ENCODE data around the gene ZNF222. TPM values are rescaled to one million over a fixed set of nuclear protein-coding genes. Genes with fewer than 3 reads are reported as not detected.

ZNF222 gene
- total RNA-seq, 1 donor, result 7.6 TPM

DNA sequence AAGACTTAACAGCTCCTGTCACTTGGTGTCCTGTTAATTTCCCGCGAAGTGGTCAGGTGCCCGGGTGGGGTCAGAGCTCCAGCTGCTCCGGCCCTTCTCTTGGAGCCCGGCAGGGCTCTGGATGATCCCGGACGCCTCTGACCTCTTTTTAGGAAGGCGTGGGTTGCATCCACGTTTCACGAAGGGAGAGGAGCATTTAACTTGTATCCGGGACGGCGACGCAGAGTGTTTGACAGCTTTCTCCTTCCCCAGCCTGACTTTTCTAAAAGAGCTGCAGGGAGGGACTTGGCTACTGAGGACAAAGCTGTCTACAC is 40.5 kb upstream of the ZNF222 start:
- Histone ChIP-seq H3K9me3 (ENCODE audit: low read depth, low read length) (no peaks in the 10 kb centered on the region), H3K27me3 (ENCODE audit: insufficient read depth, low read length) (no peaks in the 10 kb centered on the region), H3K4me2 (ENCODE audit: insufficient read depth, low read length) (peak overlapping the region; percentile 75), H3K36me3 (ENCODE audit: insufficient read depth, low read length) (peaks cover 5% of the 10 kb centered on the region), H4K20me1 (ENCODE audit: insufficient read depth, low read length) (no peaks in the 10 kb centered on the region), H2AFZ (ENCODE audit: low read length) (peak overlapping the region; percentile 98), H3K27ac (ENCODE audit: low read depth, low read length) (peak overlapping the region; percentile 61), H3K79me2 (ENCODE audit: insufficient read depth, low read length) (peaks cover 33% of the 10 kb centered on the region), H3K4me1 (ENCODE audit: insufficient read depth, low read length) (peaks cover 5% of the 10 kb centered on the region), H3K4me3 (ENCODE audit: insufficient read depth, low read length) (peak overlapping the region; percentile 80)
- TF ChIP-seq, protein P1, sequence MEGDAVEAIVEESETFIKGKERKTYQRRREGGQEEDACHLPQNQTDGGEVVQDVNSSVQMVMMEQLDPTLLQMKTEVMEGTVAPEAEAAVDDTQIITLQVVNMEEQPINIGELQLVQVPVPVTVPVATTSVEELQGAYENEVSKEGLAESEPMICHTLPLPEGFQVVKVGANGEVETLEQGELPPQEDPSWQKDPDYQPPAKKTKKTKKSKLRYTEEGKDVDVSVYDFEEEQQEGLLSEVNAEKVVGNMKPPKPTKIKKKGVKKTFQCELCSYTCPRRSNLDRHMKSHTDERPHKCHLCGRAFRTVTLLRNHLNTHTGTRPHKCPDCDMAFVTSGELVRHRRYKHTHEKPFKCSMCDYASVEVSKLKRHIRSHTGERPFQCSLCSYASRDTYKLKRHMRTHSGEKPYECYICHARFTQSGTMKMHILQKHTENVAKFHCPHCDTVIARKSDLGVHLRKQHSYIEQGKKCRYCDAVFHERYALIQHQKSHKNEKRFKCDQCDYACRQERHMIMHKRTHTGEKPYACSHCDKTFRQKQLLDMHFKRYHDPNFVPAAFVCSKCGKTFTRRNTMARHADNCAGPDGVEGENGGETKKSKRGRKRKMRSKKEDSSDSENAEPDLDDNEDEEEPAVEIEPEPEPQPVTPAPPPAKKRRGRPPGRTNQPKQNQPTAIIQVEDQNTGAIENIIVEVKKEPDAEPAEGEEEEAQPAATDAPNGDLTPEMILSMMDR (IDR thresholded peaks at IDR 0.05; ENCODE audit: extremely low read depth, low read depth, low read length), result no peak
- DNase-seq (ENCODE audit: insufficient read length, low spot score, missing footprints), result peak; percentile 60

DNA sequence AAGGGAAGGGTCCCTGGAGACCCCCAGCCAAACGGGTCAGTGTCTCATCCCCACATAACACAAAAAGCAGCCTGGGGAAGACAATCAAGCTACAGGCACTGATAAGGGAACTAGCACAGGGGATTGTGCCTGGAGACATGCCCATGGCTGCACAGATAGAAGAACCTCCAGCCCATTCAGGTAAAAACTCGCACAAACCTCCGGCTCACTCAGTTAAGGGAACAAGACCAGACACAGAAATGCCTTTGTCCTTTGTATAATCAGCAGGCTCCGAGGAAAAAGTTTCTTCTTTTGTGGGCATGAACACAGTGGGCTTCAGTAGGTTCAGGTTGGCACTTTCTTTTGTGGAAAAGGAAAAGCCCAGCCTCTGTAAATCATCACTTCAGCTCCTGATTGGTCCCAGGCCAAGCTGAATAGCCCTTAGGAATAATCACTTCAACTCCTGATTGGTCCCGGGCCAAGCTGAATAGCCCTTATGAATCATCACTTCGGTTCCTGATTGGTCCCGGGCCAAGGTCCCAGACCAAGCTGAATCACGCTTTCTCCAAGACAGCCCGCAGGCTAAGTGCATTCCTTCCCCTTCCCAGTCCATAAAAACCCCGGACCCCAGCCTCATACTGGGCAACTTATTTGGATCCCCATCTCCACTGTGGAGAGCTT is 27.4 kb upstream of the ZNF222 start:
- Histone ChIP-seq H3K36me3 (ENCODE audit: insufficient read depth, low read length) (peaks cover 25% of the 10 kb centered on the region), H2AFZ (ENCODE audit: low read length) (no peak overlapping the region), H3K4me1 (ENCODE audit: insufficient read depth, low read length) (peaks cover 4% of the 10 kb centered on the region), H3K9me3 (ENCODE audit: low read depth, low read length) (no peaks in the 10 kb centered on the region), H3K4me3 (ENCODE audit: insufficient read depth, low read length) (no peak overlapping the region), H4K20me1 (ENCODE audit: insufficient read depth, low read length) (no peaks in the 10 kb centered on the region), H3K79me2 (ENCODE audit: insufficient read depth, low read length) (no peaks in the 10 kb centered on the region), H3K4me2 (ENCODE audit: insufficient read depth, low read length) (no peak overlapping the region), H3K27ac (ENCODE audit: low read depth, low read length) (no peak overlapping the region), H3K27me3 (ENCODE audit: insufficient read depth, low read length) (no peaks in the 10 kb centered on the region)
- TF ChIP-seq, protein P1 (IDR thresholded peaks at IDR 0.05; ENCODE audit: extremely low read depth, low read depth, low read length), result no peak
- no peak for DNase-seq (ENCODE audit: insufficient read length, low spot score, missing footprints)

DNA sequence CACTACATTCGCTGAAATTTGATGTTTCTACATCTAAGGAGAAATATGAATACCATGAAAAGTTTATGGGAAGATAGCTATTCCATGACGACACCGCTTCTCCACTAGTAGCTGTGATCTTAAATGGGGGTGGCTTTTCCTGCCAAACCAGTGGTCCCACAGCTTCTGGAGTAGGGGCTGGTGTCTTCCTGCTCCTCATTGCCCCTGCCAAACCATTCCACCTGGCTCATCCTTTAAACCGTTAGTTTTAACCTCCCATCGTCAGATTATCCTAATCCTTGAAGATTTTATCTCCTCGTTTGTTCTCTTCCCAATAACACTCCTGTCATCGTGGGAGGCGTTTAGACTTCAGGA is 23.0 kb upstream of the ZNF222 start:
- peaks cover 12% of the 10 kb centered on the region for H3K4me1 ChIP-seq (ENCODE audit: insufficient read depth, low read length)
- no peaks in the 10 kb centered on the region for H4K20me1 ChIP-seq (ENCODE audit: insufficient read depth, low read length)
- peak overlapping the region; percentile 84 for H3K27ac ChIP-seq (ENCODE audit: low read depth, low read length)
- no peaks in the 10 kb centered on the region for H3K27me3 ChIP-seq (ENCODE audit: insufficient read depth, low read length)
- no peak for DNase-seq (ENCODE audit: insufficient read length, low spot score, missing footprints)
- no peaks in the 10 kb centered on the region for H3K9me3 ChIP-seq (ENCODE audit: low read depth, low read length)
- peak overlapping the region; percentile 99 for H3K4me2 ChIP-seq (ENCODE audit: insufficient read depth, low read length)
- H3K36me3 ChIP-seq (ENCODE audit: insufficient read depth, low read length), result peaks cover 3% of the 10 kb centered on the region
- peak overlapping the region; percentile 100 for H2AFZ ChIP-seq (ENCODE audit: low read length)
- TF ChIP-seq, protein P1 (IDR thresholded peaks at IDR 0.05; ENCODE audit: extremely low read depth, low read depth, low read length), result no peak
- H3K79me2 ChIP-seq (ENCODE audit: insufficient read depth, low read length), result peaks cover 18% of the 10 kb centered on the region
- peak overlapping the region; percentile 90 for H3K4me3 ChIP-seq (ENCODE audit: insufficient read depth, low read length)

DNA sequence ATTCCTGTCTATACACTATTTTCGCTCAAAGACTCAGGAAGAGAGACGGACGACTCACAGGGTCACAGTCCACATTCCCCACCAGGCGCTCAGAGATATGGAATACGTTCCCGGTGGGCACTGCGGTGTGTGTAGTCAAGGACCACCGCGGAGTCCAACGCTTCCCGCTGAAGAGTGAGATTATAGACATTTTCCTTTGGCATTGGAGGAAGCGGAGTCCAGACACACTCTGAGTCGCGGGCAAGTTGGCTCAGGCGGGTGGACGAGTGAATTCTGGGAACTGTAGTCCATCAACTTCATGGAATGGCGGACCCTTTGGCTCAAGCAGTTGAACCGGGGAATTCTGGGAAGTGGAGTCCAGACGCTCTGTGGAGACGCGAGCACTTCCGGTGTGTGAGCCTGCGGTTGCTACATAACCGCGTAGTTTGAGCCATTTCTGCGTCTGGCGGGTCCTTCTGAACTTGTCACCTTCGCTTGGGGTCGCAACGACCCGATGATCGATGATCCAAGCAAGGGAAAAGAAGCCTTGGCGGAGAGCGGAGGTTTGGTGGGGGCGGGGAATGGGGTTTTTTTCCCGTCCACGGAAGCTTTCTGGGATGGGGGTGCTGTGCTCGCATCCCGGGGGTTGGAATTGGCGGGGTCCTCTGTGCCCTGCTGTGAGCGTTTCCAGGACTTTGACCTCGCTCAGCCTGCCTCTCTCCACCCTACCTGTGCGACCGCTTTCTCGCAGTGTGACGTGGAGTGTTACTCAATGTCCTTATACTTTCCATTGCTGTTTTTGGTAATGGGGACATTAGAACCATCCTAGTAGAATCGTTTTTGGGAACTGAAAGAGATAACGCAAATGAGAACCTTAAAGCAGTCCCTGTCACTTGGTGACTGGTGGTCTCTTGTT is 22.4 kb upstream of the ZNF222 start, which contains the start of gene ZNF230:
TSS of gene ZNF230 (plus strand) at position 392 of the 895 bp plus-strand sequence. CDS start 4,122 bp downstream, outside the sequence.
- Histone ChIP-seq H3K36me3 (ENCODE audit: insufficient read depth, low read length) (peaks cover 8% of the 10 kb centered on the region), H2AFZ (ENCODE audit: low read length) (peak within 1 kb of the TSS; percentile 100), H3K27ac (ENCODE audit: low read depth, low read length) (peak within 1 kb of the TSS; percentile 84), H4K20me1 (ENCODE audit: insufficient read depth, low read length) (no peaks in the 10 kb centered on the region), H3K4me3 (ENCODE audit: insufficient read depth, low read length) (peak within 1 kb of the TSS; percentile 90), H3K27me3 (ENCODE audit: insufficient read depth, low read length) (no peaks in the 10 kb centered on the region), H3K79me2 (ENCODE audit: insufficient read depth, low read length) (peaks cover 18% of the 10 kb centered on the region), H3K9me3 (ENCODE audit: low read depth, low read length) (no peaks in the 10 kb centered on the region), H3K4me2 (ENCODE audit: insufficient read depth, low read length) (peak within 1 kb of the TSS; percentile 99), H3K4me1 (ENCODE audit: insufficient read depth, low read length) (peaks cover 12% of the 10 kb centered on the region)
- TF ChIP-seq, protein P1 (IDR thresholded peaks at IDR 0.05; ENCODE audit: extremely low read depth, low read depth, low read length), result no peak
- peak; percentile 85 for DNase-seq (ENCODE audit: insufficient read length, low spot score, missing footprints)
